ENCODE measurements around the gene CELSR2.

Gene CELSR2

GRCh38 chr1:109265016-109265415 lies 15.7 kb downstream of the CELSR2 start:
- no peak for DNase-seq (ENCODE audit: low spot score)

GRCh38 chr1:109265741-109266330 lies 16.5 kb downstream of the CELSR2 start:
- DNase-seq (ENCODE audit: low spot score), result no peak

GRCh38 chr1:109266965-109267364 lies 17.6 kb downstream of the CELSR2 start:
- DNase-seq (ENCODE audit: low spot score), result no peak

- DNase-seq (ENCODE audit: low spot score), result no peak
Measured at GRCh38 chr1:109267743-109268300, 18.5 kb downstream of the CELSR2 start.

- DNase-seq (ENCODE audit: low spot score), result no peak
Measured at GRCh38 chr1:109268431-109269211, 19.3 kb downstream of the CELSR2 start.

- DNase-seq (ENCODE audit: low spot score), result no peak
Measured at GRCh38 chr1:109269212-109269980, 20.1 kb downstream of the CELSR2 start.

GRCh38 chr1:109269981-109270622 lies 20.8 kb downstream of the CELSR2 start:
- DNase-seq (ENCODE audit: low spot score), result no peak

GRCh38 chr1:109270623-109271317 lies 21.4 kb downstream of the CELSR2 start:
- no peak for DNase-seq (ENCODE audit: low spot score)

GRCh38 chr1:109271458-109271857 lies 22.1 kb downstream of the CELSR2 start:
- no peak for DNase-seq (ENCODE audit: low spot score)

GRCh38 chr1:109272021-109272799 lies 22.9 kb downstream of the CELSR2 start:
- DNase-seq (ENCODE audit: low spot score), result no peak

- DNase-seq (ENCODE audit: low spot score), result no peak
Measured at GRCh38 chr1:109272831-109273547, 23.6 kb downstream of the CELSR2 start.

GRCh38 chr1:109273570-109274288 lies 24.4 kb downstream of the CELSR2 start:
- DNase-seq (ENCODE audit: low spot score), result no peak

GRCh38 chr1:109274533-109275476 lies 25.5 kb downstream of the CELSR2 start:
- peak; percentile 70 for DNase-seq (ENCODE audit: low spot score)

GRCh38 chr1:109275706-109276345 lies 26.5 kb downstream of the CELSR2 start:
- DNase-seq (ENCODE audit: low spot score), result peak; percentile 66

GRCh38 chr1:109277434-109278204 lies 28.3 kb downstream of the CELSR2 start:
- peak; percentile 86 for DNase-seq (ENCODE audit: low spot score)

GRCh38 chr1:109279615-109280278 lies 30.4 kb downstream of the CELSR2 start:
- no peak for DNase-seq (ENCODE audit: low spot score)

Measured in hepatic stellate cell (primary cell).